ENCODE data around the gene EYA2.

DNA sequence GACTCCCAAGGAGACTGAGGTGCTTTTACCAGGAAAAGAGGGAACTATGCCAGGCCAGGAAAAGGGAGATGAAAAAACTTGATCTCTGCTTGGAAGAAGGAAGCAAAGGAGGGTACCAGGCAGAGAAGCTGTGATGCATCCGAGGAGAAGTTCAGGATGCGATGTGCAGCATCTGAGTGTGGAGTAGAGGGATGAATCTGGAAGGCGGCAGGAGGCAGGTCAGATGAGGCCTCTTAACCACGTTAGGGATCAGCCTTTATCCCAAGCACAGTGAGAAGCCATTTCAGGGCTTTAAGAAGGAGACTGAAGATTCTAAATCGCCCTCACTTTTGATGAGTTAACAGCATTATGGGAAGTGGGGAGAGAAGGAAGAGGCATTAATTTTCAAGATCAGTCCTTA, 44.9 kb upstream of the EYA2 start:
- TF ChIP-seq, protein P1, sequence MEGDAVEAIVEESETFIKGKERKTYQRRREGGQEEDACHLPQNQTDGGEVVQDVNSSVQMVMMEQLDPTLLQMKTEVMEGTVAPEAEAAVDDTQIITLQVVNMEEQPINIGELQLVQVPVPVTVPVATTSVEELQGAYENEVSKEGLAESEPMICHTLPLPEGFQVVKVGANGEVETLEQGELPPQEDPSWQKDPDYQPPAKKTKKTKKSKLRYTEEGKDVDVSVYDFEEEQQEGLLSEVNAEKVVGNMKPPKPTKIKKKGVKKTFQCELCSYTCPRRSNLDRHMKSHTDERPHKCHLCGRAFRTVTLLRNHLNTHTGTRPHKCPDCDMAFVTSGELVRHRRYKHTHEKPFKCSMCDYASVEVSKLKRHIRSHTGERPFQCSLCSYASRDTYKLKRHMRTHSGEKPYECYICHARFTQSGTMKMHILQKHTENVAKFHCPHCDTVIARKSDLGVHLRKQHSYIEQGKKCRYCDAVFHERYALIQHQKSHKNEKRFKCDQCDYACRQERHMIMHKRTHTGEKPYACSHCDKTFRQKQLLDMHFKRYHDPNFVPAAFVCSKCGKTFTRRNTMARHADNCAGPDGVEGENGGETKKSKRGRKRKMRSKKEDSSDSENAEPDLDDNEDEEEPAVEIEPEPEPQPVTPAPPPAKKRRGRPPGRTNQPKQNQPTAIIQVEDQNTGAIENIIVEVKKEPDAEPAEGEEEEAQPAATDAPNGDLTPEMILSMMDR (IDR thresholded peaks at IDR 0.05; ENCODE audit: poor library complexity): no peak
- TF ChIP-seq EZH2 (IDR thresholded peaks at IDR 0.05; ENCODE audit: borderline replicate concordance) (no peak), EZH2phosphoT487 (IDR thresholded peaks at IDR 0.05; ENCODE audit: low read depth, severe bottlenecking, unreplicated experiment) (no peak)

Measured in hepatocyte (in vitro differentiated cells).